ENCODE data around the gene MBTPS1. TPM values are rescaled to one million over a fixed set of nuclear protein-coding genes. Genes with fewer than 3 reads are reported as not detected.

MBTPS1 gene
- polyA plus RNA-seq, 5 donors: 103 to 123 (median 112) TPM

GRCh38 chr16:84104231-84104630 lies 12.5 kb downstream of the MBTPS1 start:
- DNase-seq: no peak

- no peak for DNase-seq
Observed at GRCh38 chr16:84103678-84104077, 13.1 kb downstream of the MBTPS1 start.

- DNase-seq: no peak
Observed at GRCh38 chr16:84098939-84099338, 17.8 kb downstream of the MBTPS1 start.

- peak; percentile 23 to 38 for DNase-seq
Observed at GRCh38 chr16:84096447-84097005, 20.2 kb downstream of the MBTPS1 start.

GRCh38 chr16:84095466-84095865 lies 21.3 kb downstream of the MBTPS1 start:
- DNase-seq: no peak

- DNase-seq: no peak
Observed at GRCh38 chr16:84093879-84094270, 22.9 kb downstream of the MBTPS1 start.

- no peak for DNase-seq
Observed at GRCh38 chr16:84093120-84093878, 23.4 kb downstream of the MBTPS1 start.

- DNase-seq: no peak
Observed at GRCh38 chr16:84091460-84091859, 25.3 kb downstream of the MBTPS1 start.

- DNase-seq: no peak
Observed at GRCh38 chr16:84090211-84090610, 26.5 kb downstream of the MBTPS1 start.

GRCh38 chr16:84088695-84089395 lies 27.9 kb downstream of the MBTPS1 start:
- DNase-seq: no peak

- DNase-seq: no peak
Observed at GRCh38 chr16:84087466-84088151, 29.1 kb downstream of the MBTPS1 start.

- DNase-seq: no peak
Observed at GRCh38 chr16:84087001-84087400, 29.7 kb downstream of the MBTPS1 start.

- no peak for DNase-seq
Observed at GRCh38 chr16:84086341-84086740, 30.4 kb downstream of the MBTPS1 start.

- no peak for DNase-seq
Observed at GRCh38 chr16:84085773-84086172, 31.0 kb downstream of the MBTPS1 start.

- no peak for DNase-seq
Observed at GRCh38 chr16:84085271-84085667, 31.5 kb downstream of the MBTPS1 start.

GRCh38 chr16:84084570-84085270 lies 32.0 kb downstream of the MBTPS1 start:
- DNase-seq: peak; percentile 18 to 29

GRCh38 chr16:84082835-84083569 lies 33.7 kb downstream of the MBTPS1 start:
- no peak for DNase-seq

- DNase-seq: no peak
Observed at GRCh38 chr16:84082110-84082509, 34.6 kb downstream of the MBTPS1 start.

GRCh38 chr16:84081446-84081989 lies 35.2 kb downstream of the MBTPS1 start:
- DNase-seq: no peak

GRCh38 chr16:84080813-84081212 lies 35.9 kb downstream of the MBTPS1 start:
- no peak for DNase-seq

GRCh38 chr16:84080378-84080777 lies 36.4 kb downstream of the MBTPS1 start:
- no peak for DNase-seq
